Renal cortex interstitium (tissue), 11 donors: ENCODE results near the gene AGPAT4. TPM values are rescaled to one million over a fixed set of nuclear protein-coding genes. Genes with fewer than 3 reads are reported as not detected.

ENCODE experiments used
- DNase-seq, 11 donors: peaks; one replicate each; pipeline ENCODE4 v3.0.0-alpha.2; 2013; ENCODE audit warnings: low read depth in 9 of 11, low spot score in 4 of 11; ENCODE audit errors: extremely low read depth in 1 of 11
- polyA plus RNA-seq, 3 donors: library from polyadenylated mRNA; unstranded; fragments of 120-200 nt; gene quantifications; one replicate each; pipeline ENCODE4 v1.2.1, GENCODE V29; 2013; ENCODE audit not compliant: insufficient read length in 3 of 3

Gene AGPAT4
- polyA plus RNA-seq, 3 donors = 18.7 to 26.5 (median 20.9) TPM

DNA sequence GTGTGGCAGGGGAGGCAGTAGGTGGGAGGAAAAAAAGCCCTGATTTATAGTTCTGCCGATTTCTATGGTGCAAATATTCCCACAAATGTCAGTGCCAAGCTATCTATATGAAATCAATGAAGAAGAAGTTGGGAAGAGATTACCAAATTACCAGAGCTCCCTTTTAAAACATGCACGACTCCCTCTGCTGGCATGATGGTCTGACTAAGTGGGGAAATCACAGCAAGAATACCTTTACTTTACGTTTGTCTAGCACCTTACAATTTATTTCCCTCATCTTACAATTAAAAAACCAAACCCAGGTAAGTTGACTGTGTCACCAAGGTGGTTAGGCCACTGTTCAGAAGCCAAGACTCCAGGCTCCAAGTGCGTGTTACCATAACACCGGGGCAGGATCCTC, 55.6 kb downstream of the AGPAT4 start:
- no peak for DNase-seq

DNA sequence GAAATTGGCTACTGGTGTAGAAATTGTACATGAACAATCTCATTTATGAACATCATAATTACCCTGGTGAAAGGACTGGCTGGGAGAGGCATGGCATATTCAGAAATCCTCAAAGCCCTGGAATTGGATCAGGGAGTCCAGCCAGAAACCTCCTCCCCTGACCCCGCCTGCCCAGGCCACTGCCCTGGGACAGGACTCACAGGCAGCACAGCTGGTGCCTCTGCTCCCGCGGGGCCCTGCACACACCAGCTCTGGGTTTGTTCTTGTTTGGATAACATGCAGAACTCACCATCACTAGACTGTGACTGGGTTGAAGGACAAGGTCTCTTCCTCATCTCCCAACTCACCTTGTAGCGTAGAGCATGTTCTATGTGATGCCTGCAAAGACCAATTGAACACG, 56.2 kb downstream of the AGPAT4 start:
- DNase-seq = no peak

DNA sequence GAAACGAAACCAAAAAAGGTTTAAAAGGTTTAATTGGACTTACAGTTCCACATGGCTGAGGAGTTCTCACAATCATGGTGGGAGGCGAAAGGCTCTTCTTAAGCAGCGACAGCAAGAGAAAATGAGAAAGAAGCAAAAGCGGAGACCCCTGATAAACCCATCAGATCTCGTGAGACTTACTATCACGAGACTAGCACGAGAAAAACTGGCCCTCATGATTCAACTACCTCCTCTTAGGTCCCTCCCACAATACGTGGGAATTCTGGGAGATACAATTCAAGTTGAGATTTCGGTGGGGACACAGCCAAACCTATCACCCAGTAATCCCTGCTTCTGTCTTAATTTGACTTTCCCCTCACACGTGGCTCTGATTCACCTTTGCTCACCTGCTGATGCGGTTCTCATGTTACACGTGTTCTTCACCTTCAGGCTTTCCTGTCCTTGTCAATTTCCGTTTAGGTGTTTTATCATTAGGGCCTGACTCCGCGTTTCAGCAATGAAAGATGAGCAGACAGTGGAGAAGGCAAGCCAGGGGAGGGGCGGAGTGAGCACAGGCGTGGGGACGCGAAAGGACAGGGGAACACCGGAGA, 57.1 kb downstream of the AGPAT4 start:
- no peak for DNase-seq

DNA sequence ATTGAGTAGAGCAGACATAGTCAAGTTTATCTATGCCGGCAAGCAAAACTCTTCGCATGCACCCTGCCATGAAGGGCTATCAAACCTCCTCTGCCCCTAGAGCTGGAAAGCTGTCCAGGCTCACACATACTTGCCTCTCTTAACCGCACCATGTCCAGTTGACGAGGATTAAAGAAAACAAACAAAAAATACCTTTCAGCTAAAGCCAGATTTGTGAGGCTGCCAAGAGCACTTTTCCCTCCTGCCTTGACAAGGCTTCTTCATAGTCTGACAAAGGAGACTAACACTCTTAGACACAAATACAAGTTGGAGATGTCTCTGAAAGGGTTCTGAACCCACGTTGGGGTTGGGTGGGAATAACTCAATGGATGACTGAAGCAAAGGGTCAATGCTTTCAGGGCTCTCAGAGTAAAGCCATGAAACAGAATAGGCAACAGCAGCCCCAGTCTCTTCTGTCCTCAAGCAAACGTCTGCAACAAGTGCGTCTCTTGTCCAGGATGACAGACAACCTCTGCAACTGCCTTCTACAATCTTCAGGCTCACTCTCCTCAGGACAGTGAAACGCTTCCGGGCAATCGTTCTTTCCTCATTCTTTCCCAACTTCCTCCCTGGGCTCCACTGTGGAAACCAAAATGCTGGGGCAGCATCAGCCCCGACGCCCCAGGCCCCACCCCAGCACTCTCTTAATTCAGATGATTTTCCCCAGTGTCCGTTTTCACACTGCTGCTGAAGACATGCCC, 57.8 kb downstream of the AGPAT4 start:
- DNase-seq = no peak

DNA sequence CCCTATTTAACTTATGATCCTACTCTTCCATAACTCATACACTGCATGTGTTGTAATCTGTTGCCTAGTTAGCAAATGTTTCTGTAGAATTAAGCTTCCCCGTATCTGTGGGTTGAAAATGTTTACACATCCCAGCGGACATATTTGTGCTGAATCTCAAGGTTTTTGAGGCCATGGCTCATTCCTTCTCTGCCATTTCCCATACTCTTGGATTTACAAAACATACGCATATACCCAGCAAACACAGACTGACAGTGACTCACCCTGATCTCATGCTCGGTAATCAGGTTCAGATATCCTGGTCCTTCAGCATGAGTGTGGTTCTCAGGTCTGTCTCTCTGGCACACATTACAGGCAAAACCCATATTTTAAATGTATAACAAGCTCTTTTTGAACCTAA, 58.7 kb downstream of the AGPAT4 start:
- no peak for DNase-seq

DNA sequence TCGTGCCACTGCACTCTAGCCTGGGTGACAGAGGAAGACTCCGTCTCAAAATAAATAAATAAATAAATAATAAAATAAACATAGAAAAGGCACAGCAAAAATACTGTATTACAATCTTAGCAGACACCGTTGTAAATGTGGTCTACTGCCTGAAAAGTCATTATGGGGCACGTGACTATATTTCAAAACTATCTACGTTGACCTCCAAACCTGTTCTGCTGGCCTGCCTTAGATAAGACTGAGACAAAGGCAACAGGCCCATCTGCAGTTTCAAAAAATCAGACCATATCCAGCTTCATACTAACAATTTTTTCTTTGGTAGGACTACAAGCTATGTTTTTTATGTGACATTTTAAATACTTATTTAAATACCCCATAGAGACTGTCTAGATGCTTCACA, 59.1 kb downstream of the AGPAT4 start:
- DNase-seq = no peak

DNA sequence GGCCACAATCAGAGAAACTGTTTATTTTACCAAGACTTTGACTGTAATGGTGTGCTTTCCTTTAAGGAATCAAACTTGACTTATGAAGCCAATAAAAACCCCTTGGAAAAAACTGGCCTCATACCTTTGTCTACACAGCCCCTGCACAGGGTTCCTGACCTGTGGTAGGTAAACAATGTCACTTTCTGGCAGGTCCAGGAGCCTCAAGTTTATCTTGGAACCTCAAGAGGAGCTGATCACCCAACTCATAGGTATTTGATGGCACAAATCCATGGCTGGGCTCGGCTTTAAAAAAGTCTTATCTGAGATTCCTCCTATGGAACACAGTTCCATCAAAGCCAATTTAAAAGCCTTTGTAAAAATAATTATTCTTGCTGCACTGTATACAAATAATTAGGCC, 61.0 kb downstream of the AGPAT4 start:
- no peak for DNase-seq

DNA sequence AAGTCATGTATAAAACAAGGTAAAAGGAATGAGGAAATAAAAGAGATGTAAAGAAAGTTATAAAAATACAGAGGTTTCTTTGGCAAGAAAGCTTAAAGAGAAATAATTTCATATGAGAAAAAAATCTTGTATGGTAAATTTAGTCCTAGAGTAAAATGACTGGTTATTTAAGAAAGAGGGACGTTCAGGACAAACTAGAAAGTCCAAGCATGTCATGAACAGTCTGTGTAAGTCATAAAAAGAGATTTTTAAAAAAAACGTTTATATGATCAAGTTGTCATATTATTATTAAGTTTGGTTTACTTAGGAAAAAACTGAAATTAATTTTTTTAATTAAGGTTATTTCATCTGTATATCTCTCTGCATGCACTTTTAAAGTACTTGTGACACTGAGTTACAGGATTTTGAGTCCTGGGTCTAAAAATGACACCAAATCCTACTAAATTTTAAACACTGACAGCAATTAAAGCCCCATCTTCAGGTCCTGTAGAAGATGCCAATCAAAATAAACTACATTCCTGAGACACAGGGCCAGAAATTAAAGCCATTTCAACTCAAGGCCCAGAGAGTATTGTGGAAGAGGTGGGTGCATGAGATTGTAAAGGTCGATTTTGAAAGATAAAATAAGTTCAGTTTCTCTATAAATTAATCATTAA, 62.4 kb downstream of the AGPAT4 start:
- DNase-seq = no peak

DNA sequence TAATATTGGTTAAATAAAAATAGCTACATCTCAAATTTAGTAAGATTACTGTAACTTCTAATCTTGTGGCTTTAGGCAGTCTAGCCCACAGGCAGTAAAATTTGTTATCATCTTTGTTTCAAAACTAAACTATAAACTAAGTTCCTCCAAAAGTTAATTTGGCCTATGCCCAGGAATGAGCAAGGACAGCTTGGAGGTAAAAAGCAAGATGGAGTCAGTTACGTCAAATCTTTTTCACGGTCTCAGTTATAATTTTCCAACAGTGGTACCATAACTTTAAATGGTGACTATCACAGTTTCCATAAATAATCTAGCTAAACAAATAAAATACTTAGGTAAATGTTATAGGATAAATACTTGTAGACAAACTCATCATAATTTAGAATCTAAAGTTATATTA, 63.0 kb downstream of the AGPAT4 start:
- no peak for DNase-seq

DNA sequence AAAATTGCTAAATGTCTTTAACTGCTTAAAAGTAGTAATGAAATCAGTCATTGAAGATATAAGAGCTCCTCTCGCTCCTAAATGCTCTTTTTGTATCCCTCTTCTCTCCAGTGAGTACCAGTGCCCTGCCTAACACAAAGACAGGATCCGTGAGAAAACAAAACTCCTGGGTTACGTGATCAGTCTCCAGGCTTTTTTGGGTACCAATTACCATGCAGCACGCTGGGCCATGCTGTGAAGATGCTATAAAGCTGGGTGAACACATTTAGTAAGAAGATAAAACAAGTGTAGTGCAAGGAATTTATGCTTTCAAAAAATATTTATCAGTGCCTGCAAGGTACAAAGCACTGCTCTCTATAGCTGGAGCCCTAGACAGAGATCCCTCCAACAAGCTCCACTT, 66.7 kb downstream of the AGPAT4 start:
- no peak for DNase-seq

DNA sequence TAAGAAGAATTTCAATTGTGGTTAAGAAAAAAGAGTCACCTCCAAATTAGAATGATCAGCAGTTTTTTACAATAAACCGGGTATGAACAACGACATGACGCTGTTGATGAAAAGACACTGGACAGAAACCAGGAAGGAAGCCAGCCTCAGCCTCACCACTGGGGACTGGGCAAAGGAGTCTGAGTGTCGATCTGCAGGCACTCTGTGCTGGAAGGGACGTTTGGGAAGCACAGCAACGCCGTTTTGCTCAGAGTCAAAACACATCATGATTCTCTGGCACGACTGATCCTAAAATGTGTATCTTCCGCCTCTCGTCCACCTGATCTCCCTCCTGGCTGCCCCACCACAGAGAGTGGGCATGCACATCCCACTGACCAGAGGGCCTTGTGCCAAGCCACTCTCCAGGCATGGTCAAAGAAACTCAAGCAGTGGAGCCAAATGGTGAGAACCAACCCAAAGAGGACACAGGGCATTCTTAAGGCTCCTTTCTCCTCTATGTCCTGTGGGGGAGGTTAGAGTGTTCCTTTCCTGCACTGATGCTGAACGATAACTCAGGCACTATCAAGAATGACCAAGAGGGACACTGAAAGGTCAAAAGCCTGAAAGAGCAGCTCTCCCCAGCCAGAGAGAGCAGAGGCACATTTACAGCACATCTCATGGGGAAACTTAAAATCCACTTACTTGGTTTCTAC, 68.8 kb downstream of the AGPAT4 start:
- DNase-seq = no peak

DNA sequence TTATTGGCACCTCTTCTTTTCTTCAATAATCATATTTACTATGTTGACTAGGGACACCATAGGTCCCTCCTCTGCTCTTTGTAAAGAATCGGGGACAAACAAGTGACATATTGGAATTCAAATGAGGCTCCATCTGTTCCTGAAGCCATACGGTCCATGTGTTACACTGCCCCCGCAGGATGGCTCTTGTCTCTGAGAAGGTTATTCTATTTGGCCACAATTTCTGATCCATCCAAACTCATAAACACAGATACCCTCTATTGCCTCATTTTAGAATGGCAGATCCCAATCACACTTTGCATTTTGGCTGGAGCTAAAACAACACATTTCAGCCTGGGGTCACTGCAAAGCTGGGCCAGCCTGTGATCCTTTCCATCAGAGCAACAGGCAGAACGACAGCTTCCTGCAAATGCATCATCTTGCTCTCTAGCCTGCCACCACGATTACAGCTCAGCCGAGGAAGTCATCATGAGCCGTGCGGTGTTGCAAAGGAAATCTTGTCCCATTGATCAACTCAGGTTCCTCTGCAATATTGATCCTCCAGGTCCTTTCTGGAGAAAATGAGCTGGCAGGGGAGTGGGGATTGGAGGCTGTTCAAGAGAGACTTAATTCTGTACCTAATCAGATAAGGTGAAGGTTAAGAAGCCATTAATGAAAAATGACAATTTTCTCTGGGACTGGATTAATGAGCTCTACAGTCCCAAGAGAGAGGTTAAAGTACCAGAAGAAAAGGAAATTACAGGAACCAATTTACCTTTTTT, 73.1 kb downstream of the AGPAT4 start:
- no peak for DNase-seq

DNA sequence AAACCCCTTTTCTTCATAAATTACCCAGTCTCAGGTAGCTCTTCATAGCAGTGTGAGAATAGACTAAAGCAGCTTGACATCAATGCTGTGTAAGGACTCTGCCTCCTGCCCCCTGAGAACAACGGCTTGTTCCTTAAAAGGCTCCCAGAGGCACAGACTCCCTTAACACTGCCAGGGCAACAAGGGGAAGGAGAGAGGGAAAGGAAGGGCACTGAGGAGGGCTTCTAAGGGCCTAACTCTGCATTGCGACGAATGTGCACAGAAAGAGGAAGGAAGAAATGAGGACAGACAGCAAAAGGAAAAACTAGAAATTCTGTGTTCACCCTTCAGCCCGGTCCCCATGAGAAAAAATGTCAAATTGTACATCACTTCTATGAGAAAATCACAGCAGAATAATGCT, 74.0 kb downstream of the AGPAT4 start:
- DNase-seq = no peak

DNA sequence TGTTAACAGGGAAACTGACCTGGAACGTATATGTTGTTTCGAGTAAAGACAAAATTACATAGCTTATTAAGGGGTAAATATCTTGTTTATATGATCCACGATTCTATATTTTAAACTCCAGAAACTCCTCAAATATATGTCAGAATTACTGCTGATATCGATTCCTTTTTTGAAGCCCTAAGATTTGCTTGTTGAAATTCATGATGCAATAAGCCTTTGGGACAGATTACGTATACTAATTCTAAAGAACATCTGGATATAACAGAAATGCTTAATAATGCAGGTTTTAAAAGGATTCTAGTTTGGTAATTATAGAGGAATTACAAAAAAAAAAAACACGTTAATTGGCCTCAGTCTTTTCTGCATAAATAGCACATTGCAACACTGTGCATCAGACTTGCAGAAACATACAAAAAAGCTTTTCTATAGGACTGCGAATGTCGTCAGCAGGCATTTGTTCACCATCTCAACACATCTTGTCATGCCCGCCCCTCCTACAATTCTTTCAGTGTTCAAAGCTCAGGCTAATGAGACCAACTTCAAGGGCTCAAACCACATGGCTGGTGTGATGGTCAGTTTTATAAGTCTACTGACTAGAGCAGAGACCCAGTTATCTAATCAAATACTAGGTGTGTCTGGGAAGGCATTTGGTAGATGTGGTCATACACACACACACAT, 74.9 kb downstream of the AGPAT4 start:
- DNase-seq = no peak

DNA sequence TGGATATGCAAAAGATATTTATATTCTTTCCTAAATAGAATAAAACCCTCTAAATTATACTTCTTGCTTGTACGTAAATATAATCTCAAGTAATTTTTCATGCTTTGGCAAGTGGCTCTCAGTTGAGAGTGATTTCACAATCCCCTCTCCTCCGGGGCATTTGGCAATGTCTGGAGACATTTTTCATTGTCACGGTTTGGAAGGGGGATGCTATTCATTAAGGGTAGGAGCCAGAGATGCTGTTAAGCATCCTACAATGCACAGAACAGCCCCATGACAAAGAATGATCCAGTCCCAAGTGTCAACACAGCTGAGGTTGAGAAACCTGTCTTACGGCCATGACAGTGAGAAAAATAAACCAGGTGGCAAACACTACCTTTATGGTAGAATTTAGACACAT, 75.7 kb downstream of the AGPAT4 start:
- no peak for DNase-seq

DNA sequence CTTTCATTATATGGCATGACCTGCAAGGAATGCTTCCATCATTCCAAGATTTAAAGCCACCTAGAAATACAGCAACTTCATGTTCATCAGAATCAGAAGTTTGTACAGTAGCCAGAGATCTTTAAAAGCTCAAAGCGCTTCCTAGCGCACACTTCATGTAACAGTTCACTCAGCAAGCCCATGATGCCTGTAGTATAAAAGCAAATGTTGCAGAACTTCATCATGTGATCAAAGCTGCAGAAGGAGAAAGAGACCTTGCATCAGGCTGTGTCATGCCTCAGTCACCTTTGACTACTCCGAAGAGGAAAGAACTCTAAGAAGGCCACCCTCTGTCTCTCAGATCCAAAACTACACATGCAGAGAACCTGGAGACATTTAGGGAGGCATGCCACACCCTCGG, 78.5 kb downstream of the AGPAT4 start:
- peak in 2 of 11 donors; percentile 3 to 12 for DNase-seq

DNA sequence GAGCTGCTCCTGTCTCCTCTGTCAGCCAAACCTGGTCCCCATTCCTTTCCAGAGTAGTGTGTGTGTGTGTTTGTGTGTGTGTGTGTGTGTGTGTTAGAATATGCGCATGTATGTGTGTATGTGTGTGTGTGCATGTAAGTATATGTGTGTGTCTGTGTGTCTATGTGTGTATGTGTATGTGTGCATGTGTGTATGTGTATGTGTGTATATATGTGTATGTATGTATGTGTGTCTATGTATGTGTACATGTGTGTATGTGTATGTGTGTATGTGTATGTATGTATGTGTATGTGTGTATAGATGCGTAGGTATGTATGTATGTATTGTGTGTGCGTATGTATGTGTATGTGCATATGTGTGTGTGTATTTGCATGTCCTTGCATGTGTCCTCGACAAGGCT, 79.5 kb downstream of the AGPAT4 start:
- DNase-seq = no peak

DNA sequence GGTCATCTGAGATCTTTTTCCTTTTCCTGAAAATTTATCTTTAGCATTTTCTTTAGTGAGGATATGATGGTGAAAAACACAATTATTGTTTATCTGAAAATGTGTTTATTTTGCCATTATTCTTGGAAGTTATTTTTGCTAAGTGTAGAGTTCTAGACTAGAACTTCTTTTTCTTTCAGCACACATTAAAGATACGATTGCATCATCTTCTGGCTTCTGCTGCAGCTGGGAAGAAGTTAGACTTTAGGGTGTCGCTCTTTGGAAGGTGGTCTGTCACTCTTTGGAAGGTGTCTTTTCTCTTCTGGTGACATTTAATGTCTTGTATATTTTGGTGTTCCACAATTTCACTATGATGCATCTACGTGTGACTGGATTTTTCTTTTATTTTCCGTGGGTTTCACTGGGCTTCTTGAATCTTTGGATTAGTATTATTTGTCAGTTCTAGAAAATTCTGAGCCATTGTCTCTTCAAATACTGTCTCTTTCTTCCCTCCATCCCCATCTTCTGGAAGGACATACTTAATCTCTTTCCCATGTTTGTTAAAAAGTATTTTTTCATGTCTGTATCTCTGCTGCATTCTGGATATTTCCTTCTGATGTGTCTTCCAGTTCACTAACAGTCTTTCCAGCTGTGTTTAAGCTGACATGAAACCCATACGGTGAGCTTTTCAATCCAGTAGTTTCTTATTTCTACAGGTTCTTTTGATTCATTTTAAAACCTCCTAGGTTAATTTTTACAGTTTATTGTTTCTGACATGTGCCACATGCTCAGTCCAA, 81.0 kb downstream of the AGPAT4 start:
- no peak for DNase-seq
